WTC11 (cell line): ENCODE results near the gene NCKIPSD. TPM values are rescaled to one million over a fixed set of nuclear protein-coding genes. Genes with fewer than 3 reads are reported as not detected.

ENCODE experiments used
- ATF3 ChIP-seq: sonication (generic); formaldehyde crosslinking; conservative IDR thresholded peaks from 2 replicates; pipeline ENCODE4 v1.8.1; 2022; ENCODE audit warnings: mild to moderate bottlenecking, missing genetic modification reagents
- ELF4 ChIP-seq: sonication (generic); formaldehyde crosslinking; IDR thresholded peaks from 2 replicates; pipeline ENCODE4 v1.8.1; 2022; ENCODE audit warnings: low read depth, mild to moderate bottlenecking, moderate library complexity, missing genetic modification reagents
- ETV6 ChIP-seq: sonication (generic); formaldehyde crosslinking; IDR thresholded peaks from 2 replicates; pipeline ENCODE4 v1.8.1; 2022; ENCODE audit warnings: mild to moderate bottlenecking, missing genetic modification reagents
- FOXJ3 ChIP-seq: sonication (generic); formaldehyde crosslinking; IDR thresholded peaks from 2 replicates; pipeline ENCODE4 v1.9.0; 2021; ENCODE audit warnings: missing genetic modification reagents, mild to moderate bottlenecking, borderline replicate concordance
- FOXP1 ChIP-seq: sonication (generic); formaldehyde crosslinking; IDR thresholded peaks from 2 replicates; pipeline ENCODE4 v1.8.0; 2022; ENCODE audit warnings: missing genetic modification reagents, mild to moderate bottlenecking, moderate library complexity, borderline replicate concordance
- GABPB1 ChIP-seq: sonication (generic); formaldehyde crosslinking; IDR thresholded peaks from 2 replicates; pipeline ENCODE4 v1.8.1; 2023; ENCODE audit warnings: mild to moderate bottlenecking, missing genetic modification reagents
- HMGA2 ChIP-seq: fragments of 250-450 bp; sonication (Bioruptor Pico); IDR thresholded peaks from 2 replicates; pipeline ENCODE4 v1.4.0; 2021; ENCODE audit warnings: mild to moderate bottlenecking, moderate library complexity
- NR2C2 ChIP-seq: sonication (generic); formaldehyde crosslinking; IDR thresholded peaks from 2 replicates; pipeline ENCODE4 v1.8.0; 2022; ENCODE audit warnings: mild to moderate bottlenecking, missing genetic modification reagents
- NR3C1 ChIP-seq: sonication (generic); formaldehyde crosslinking; conservative IDR thresholded peaks from 2 replicates; pipeline ENCODE4 v1.8.1; 2023; ENCODE audit warnings: low read depth, mild to moderate bottlenecking, missing genetic modification reagents
- OVOL2 ChIP-seq: fragments of 250-450 bp; sonication (Bioruptor Pico); IDR thresholded peaks from 2 replicates; pipeline ENCODE4 v1.9.0; 2021; ENCODE audit warnings: mild to moderate bottlenecking, borderline replicate concordance
- SOX15 ChIP-seq: fragments of 250-450 bp; sonication (Bioruptor Pico); IDR thresholded peaks from 2 replicates; pipeline ENCODE4 v1.9.0; 2021; ENCODE audit warnings: mild to moderate bottlenecking
- TCF7 ChIP-seq: sonication (generic); formaldehyde crosslinking; IDR thresholded peaks from 2 replicates; pipeline ENCODE4 v1.8.0; 2022; ENCODE audit warnings: mild to moderate bottlenecking, low read depth, missing genetic modification reagents, moderate library complexity
- TEAD1 ChIP-seq: sonication (generic); formaldehyde crosslinking; IDR thresholded peaks from 2 replicates; pipeline ENCODE4 v1.8.0; 2022; ENCODE audit warnings: mild to moderate bottlenecking, missing genetic modification reagents
- ZNF219 ChIP-seq: sonication (generic); formaldehyde crosslinking; IDR thresholded peaks from 2 replicates; pipeline ENCODE4 v1.8.0; 2023; ENCODE audit warnings: missing genetic modification reagents, mild to moderate bottlenecking, borderline replicate concordance
- ZNF232 ChIP-seq: sonication (generic); formaldehyde crosslinking; IDR thresholded peaks from 2 replicates; pipeline ENCODE4 v1.8.0; 2022; ENCODE audit warnings: mild to moderate bottlenecking, missing genetic modification reagents
- ZNF263 ChIP-seq: sonication (generic); formaldehyde crosslinking; IDR thresholded peaks from 2 replicates; pipeline ENCODE4 v1.8.1; 2022; ENCODE audit warnings: low read depth, mild to moderate bottlenecking, moderate library complexity, missing genetic modification reagents
- ZNF281 ChIP-seq: sonication (generic); formaldehyde crosslinking; IDR thresholded peaks from 2 replicates; pipeline ENCODE4 v1.8.0; 2023; ENCODE audit warnings: mild to moderate bottlenecking, missing genetic modification reagents
- ZNF396 ChIP-seq: fragments of 250-450 bp; sonication (Bioruptor Pico); IDR thresholded peaks from 2 replicates; pipeline ENCODE4 v1.8.0; 2021; ENCODE audit warnings: mild to moderate bottlenecking, moderate library complexity, borderline replicate concordance
- ZNF416 ChIP-seq: fragments of 250-450 bp; sonication (Bioruptor Pico); IDR thresholded peaks from 2 replicates; pipeline ENCODE4 v1.9.0; 2021; ENCODE audit warnings: mild to moderate bottlenecking, inconsistent platforms
- ZSCAN18 ChIP-seq: fragments of 250-450 bp; sonication (Bioruptor Pico); IDR thresholded peaks from 2 replicates; pipeline ENCODE4 v2.1.2; 2022; ENCODE audit warnings: mild to moderate bottlenecking, moderate library complexity
- total RNA-seq: library from RNA; stranded (reverse); gene quantifications from 3 replicates; pipeline ENCODE4 v1.2.3, GENCODE V29; 2021
- TF ChIP-seq, protein P1 (sequence below): sonication (generic); formaldehyde crosslinking; IDR thresholded peaks from 2 replicates; pipeline ENCODE4 v1.8.1; 2022; ENCODE audit warnings: mild to moderate bottlenecking, missing genetic modification reagents, moderate library complexity, borderline replicate concordance
- TF ChIP-seq, protein P2 (sequence below): sonication (generic); formaldehyde crosslinking; IDR thresholded peaks from 2 replicates; pipeline ENCODE4 v1.8.0; 2023; ENCODE audit warnings: missing genetic modification reagents
- TF ChIP-seq, protein P3 (sequence below): sonication (generic); formaldehyde crosslinking; IDR thresholded peaks from 2 replicates; pipeline ENCODE4 v1.8.0; 2022; ENCODE audit warnings: missing genetic modification reagents
- TF ChIP-seq, protein P4 (sequence below): fragments of 250-450 bp; sonication (Bioruptor Pico); IDR thresholded peaks from 2 replicates; pipeline ENCODE4 v1.9.0; 2021; ENCODE audit warnings: mild to moderate bottlenecking, borderline replicate concordance

NCKIPSD gene
- total RNA-seq, 1 experiment from 2014 or later, result 40.1 TPM

GRCh38 chr3:48663489-48664312 lies 22.0 kb downstream of the NCKIPSD start (continued):
- TF ChIP-seq, protein P1, sequence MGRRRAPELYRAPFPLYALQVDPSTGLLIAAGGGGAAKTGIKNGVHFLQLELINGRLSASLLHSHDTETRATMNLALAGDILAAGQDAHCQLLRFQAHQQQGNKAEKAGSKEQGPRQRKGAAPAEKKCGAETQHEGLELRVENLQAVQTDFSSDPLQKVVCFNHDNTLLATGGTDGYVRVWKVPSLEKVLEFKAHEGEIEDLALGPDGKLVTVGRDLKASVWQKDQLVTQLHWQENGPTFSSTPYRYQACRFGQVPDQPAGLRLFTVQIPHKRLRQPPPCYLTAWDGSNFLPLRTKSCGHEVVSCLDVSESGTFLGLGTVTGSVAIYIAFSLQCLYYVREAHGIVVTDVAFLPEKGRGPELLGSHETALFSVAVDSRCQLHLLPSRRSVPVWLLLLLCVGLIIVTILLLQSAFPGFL, result no peak
- no peak for TF ChIP-seq SOX15 (CRISPR knock-in tag)
- TF ChIP-seq ZSCAN18 (CRISPR knock-in tag), result no peak
- peak; percentile 84; the same call in 1 of the 2 replicates for TF ChIP-seq TCF7 (CRISPR knock-in tag)
- TF ChIP-seq, protein P2, sequence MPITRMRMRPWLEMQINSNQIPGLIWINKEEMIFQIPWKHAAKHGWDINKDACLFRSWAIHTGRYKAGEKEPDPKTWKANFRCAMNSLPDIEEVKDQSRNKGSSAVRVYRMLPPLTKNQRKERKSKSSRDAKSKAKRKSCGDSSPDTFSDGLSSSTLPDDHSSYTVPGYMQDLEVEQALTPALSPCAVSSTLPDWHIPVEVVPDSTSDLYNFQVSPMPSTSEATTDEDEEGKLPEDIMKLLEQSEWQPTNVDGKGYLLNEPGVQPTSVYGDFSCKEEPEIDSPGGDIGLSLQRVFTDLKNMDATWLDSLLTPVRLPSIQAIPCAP (CRISPR knock-in tag), result peak; percentile 67; the same call in 1 of the 2 replicates
- peak; percentile 98 for TF ChIP-seq FOXP1
- TF ChIP-seq OVOL2 (CRISPR knock-in tag), result no peak
- TF ChIP-seq ZNF281 (CRISPR knock-in tag), result peak; percentile 86
- TF ChIP-seq ZNF416 (CRISPR knock-in tag), result 0 out of 2 replicates have a peak, but pooled peaks have one; percentile 11
- TF ChIP-seq FOXJ3 (CRISPR knock-in tag), result no peak
- TF ChIP-seq NR2C2, result no peak
- no peak for TF ChIP-seq HMGA2 (CRISPR knock-in tag)
- no peak for TF ChIP-seq ZNF396
- peak; percentile 99 for TF ChIP-seq TEAD1 (CRISPR knock-in tag)
- no peak for TF ChIP-seq ZNF219 (CRISPR knock-in tag)
- peak; percentile 96 for TF ChIP-seq ETV6
- peak; percentile 83 for TF ChIP-seq ATF3 (CRISPR knock-in tag)
- TF ChIP-seq NR3C1 (CRISPR knock-in tag), result no peak
- TF ChIP-seq ZNF263 (CRISPR knock-in tag), result peak; percentile 69; the same call in 1 of the 2 replicates
- TF ChIP-seq ZNF232 (CRISPR knock-in tag), result peak; percentile 92
- TF ChIP-seq, protein P3, sequence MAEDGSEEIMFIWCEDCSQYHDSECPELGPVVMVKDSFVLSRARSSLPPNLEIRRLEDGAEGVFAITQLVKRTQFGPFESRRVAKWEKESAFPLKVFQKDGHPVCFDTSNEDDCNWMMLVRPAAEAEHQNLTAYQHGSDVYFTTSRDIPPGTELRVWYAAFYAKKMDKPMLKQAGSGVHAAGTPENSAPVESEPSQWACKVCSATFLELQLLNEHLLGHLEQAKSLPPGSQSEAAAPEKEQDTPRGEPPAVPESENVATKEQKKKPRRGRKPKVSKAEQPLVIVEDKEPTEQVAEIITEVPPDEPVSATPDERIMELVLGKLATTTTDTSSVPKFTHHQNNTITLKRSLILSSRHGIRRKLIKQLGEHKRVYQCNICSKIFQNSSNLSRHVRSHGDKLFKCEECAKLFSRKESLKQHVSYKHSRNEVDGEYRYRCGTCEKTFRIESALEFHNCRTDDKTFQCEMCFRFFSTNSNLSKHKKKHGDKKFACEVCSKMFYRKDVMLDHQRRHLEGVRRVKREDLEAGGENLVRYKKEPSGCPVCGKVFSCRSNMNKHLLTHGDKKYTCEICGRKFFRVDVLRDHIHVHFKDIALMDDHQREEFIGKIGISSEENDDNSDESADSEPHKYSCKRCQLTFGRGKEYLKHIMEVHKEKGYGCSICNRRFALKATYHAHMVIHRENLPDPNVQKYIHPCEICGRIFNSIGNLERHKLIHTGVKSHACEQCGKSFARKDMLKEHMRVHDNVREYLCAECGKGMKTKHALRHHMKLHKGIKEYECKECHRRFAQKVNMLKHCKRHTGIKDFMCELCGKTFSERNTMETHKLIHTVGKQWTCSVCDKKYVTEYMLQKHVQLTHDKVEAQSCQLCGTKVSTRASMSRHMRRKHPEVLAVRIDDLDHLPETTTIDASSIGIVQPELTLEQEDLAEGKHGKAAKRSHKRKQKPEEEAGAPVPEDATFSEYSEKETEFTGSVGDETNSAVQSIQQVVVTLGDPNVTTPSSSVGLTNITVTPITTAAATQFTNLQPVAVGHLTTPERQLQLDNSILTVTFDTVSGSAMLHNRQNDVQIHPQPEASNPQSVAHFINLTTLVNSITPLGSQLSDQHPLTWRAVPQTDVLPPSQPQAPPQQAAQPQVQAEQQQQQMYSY, result no peak; the same call in none of the 2 replicates
- TF ChIP-seq, protein P4, sequence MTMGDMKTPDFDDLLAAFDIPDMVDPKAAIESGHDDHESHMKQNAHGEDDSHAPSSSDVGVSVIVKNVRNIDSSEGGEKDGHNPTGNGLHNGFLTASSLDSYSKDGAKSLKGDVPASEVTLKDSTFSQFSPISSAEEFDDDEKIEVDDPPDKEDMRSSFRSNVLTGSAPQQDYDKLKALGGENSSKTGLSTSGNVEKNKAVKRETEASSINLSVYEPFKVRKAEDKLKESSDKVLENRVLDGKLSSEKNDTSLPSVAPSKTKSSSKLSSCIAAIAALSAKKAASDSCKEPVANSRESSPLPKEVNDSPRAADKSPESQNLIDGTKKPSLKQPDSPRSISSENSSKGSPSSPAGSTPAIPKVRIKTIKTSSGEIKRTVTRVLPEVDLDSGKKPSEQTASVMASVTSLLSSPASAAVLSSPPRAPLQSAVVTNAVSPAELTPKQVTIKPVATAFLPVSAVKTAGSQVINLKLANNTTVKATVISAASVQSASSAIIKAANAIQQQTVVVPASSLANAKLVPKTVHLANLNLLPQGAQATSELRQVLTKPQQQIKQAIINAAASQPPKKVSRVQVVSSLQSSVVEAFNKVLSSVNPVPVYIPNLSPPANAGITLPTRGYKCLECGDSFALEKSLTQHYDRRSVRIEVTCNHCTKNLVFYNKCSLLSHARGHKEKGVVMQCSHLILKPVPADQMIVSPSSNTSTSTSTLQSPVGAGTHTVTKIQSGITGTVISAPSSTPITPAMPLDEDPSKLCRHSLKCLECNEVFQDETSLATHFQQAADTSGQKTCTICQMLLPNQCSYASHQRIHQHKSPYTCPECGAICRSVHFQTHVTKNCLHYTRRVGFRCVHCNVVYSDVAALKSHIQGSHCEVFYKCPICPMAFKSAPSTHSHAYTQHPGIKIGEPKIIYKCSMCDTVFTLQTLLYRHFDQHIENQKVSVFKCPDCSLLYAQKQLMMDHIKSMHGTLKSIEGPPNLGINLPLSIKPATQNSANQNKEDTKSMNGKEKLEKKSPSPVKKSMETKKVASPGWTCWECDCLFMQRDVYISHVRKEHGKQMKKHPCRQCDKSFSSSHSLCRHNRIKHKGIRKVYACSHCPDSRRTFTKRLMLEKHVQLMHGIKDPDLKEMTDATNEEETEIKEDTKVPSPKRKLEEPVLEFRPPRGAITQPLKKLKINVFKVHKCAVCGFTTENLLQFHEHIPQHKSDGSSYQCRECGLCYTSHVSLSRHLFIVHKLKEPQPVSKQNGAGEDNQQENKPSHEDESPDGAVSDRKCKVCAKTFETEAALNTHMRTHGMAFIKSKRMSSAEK (CRISPR knock-in tag), result peak; percentile 87
- no peak for TF ChIP-seq ELF4 (CRISPR knock-in tag)
- peak; percentile 8; the same call in 1 of the 2 replicates for TF ChIP-seq GABPB1 (CRISPR knock-in tag)
